Central memory CD8-positive, alpha-beta T cell (primary cell): ENCODE measurements around the gene ITGB3.
"Not testable (repeated sequence)": the region's sequence is repeated elsewhere in the genome, so short reads cannot be mapped to it uniquely, and the experiment has no call there.

Source experiments
- ATAC-seq: fragments of 150-1000 bp; cut with Tn5 transposase; replicated peaks from 2 replicates; pipeline ENCODE4 v1.10.0; 2022; ENCODE audit warnings: mild to moderate bottlenecking, moderate FRiP score, moderate number of reproducible peaks; ENCODE audit not compliant: poor library complexity, severe bottlenecking; ENCODE audit errors: extremely low read depth
- DNase-seq, 2 donors: peaks; one replicate each; pipeline ENCODE4 v3.0.0; 2021; ENCODE audit warnings: low spot score in 2 of 2
- H3K27ac Mint-ChIP-seq: one replicate; pipeline ENCODE4 v1.8.0; 2022; ENCODE audit warnings: low read depth, mild to moderate bottlenecking, moderate library complexity, mixed read lengths
- H3K27me3 Mint-ChIP-seq: one replicate; pipeline ENCODE4 v1.8.0; 2022; ENCODE audit warnings: mixed read lengths
- H3K36me3 Mint-ChIP-seq: one replicate; pipeline ENCODE4 v1.8.0; 2022; ENCODE audit warnings: mild to moderate bottlenecking, moderate library complexity, mixed read lengths; ENCODE audit not compliant: insufficient read depth
- H3K4me1 Mint-ChIP-seq: one replicate; pipeline ENCODE4 v1.8.0; 2022; ENCODE audit warnings: mixed read lengths
- H3K4me3 Mint-ChIP-seq: one replicate; pipeline ENCODE4 v1.8.0; 2022; ENCODE audit warnings: mild to moderate bottlenecking, moderate library complexity, mixed read lengths
- H3K9me3 Mint-ChIP-seq: one replicate; pipeline ENCODE4 v1.8.0; 2022; ENCODE audit warnings: mixed read lengths

ITGB3 gene

GRCh38 chr17:47262586-47262985 is 9.0 kb downstream of the ITGB3 start:
- ATAC-seq (no peak), DNase-seq (no peak)
- Mint-ChIP-seq H3K36me3 (no peaks in the 10 kb centered on the region), H3K27me3 (peaks cover 14% of the 10 kb centered on the region), H3K27ac (no peak overlapping the region), H3K4me3 (no peak overlapping the region), H3K4me1 (no peaks in the 10 kb centered on the region), H3K9me3 (no peaks in the 10 kb centered on the region)

GRCh38 chr17:47264166-47264565 is 10.5 kb downstream of the ITGB3 start:
- H3K4me3 Mint-ChIP-seq = no peak overlapping the region
- no peaks in the 10 kb centered on the region for H3K27me3 Mint-ChIP-seq

GRCh38 chr17:47265983-47266541 is 12.4 kb downstream of the ITGB3 start:
- H3K4me1 Mint-ChIP-seq = no peaks in the 10 kb centered on the region
- H3K9me3 Mint-ChIP-seq = peaks cover 7% of the 10 kb centered on the region
- H3K4me3 Mint-ChIP-seq = no peak overlapping the region
- DNase-seq (no peak), ATAC-seq (no peak)
- no peaks in the 10 kb centered on the region for H3K27me3 Mint-ChIP-seq
- H3K36me3 Mint-ChIP-seq = peaks cover 2% of the 10 kb centered on the region
- no peak overlapping the region for H3K27ac Mint-ChIP-seq

More at GRCh38 chr17:47264166-47264565, 10.5 kb downstream of the ITGB3 start:
- Mint-ChIP-seq H3K36me3 (no peaks in the 10 kb centered on the region), H3K9me3 (peaks cover under 1% of the 10 kb centered on the region), H3K4me1 (no peaks in the 10 kb centered on the region), H3K27ac (no peak overlapping the region)
- ATAC-seq = no peak
- DNase-seq = no peak

GRCh38 chr17:47266782-47267181 is 13.2 kb downstream of the ITGB3 start:
- Mint-ChIP-seq H3K27me3 (no peaks in the 10 kb centered on the region), H3K4me3 (no peak overlapping the region), H3K27ac (no peak overlapping the region), H3K36me3 (peaks cover 2% of the 10 kb centered on the region), H3K4me1 (no peaks in the 10 kb centered on the region), H3K9me3 (peaks cover 7% of the 10 kb centered on the region)
- ATAC-seq (no peak), DNase-seq (no peak)

GRCh38 chr17:47267354-47267828 is 13.8 kb downstream of the ITGB3 start:
- DNase-seq = no peak
- Mint-ChIP-seq H3K9me3 (peaks cover 7% of the 10 kb centered on the region), H3K4me1 (no peaks in the 10 kb centered on the region), H3K36me3 (peaks cover 2% of the 10 kb centered on the region), H3K4me3 (no peak overlapping the region), H3K27me3 (no peaks in the 10 kb centered on the region), H3K27ac (no peak overlapping the region)
- no peak for ATAC-seq

- H3K9me3 Mint-ChIP-seq, H3K27ac Mint-ChIP-seq, H3K27me3 Mint-ChIP-seq, ATAC-seq, H3K4me3 Mint-ChIP-seq, H3K36me3 Mint-ChIP-seq, H3K4me1 Mint-ChIP-seq, DNase-seq: not testable (repeated sequence)
These were observed 15.3 kb downstream of the ITGB3 start for GRCh38 chr17:47268964-47269363.

- not testable (repeated sequence) for DNase-seq, H3K36me3 Mint-ChIP-seq, ATAC-seq, H3K4me3 Mint-ChIP-seq, H3K4me1 Mint-ChIP-seq, H3K9me3 Mint-ChIP-seq, H3K27ac Mint-ChIP-seq
- peaks cover 11% of the 10 kb centered on the region for H3K27me3 Mint-ChIP-seq
These were observed 16.1 kb downstream of the ITGB3 start for GRCh38 chr17:47269561-47270280.

GRCh38 chr17:47270946-47271705 is 17.5 kb downstream of the ITGB3 start:
- no peak overlapping the region for H3K4me3 Mint-ChIP-seq
- peaks cover 2% of the 10 kb centered on the region for H3K36me3 Mint-ChIP-seq
- DNase-seq (no peak), ATAC-seq (no peak)
- H3K9me3 Mint-ChIP-seq = peaks cover 7% of the 10 kb centered on the region
- H3K27ac Mint-ChIP-seq = no peak overlapping the region
- peaks cover 21% of the 10 kb centered on the region for H3K27me3 Mint-ChIP-seq
- H3K4me1 Mint-ChIP-seq = no peaks in the 10 kb centered on the region

GRCh38 chr17:47272491-47272890 is 18.9 kb downstream of the ITGB3 start:
- Mint-ChIP-seq H3K4me1 (no peaks in the 10 kb centered on the region), H3K4me3 (no peak overlapping the region), H3K9me3 (peaks cover 7% of the 10 kb centered on the region), H3K27me3 (peaks cover 21% of the 10 kb centered on the region), H3K27ac (no peak overlapping the region), H3K36me3 (peaks cover 2% of the 10 kb centered on the region)
- no peak for DNase-seq
- ATAC-seq = no peak

GRCh38 chr17:47273245-47273644 is 19.6 kb downstream of the ITGB3 start:
- H3K4me1 Mint-ChIP-seq = no peaks in the 10 kb centered on the region
- peaks cover 7% of the 10 kb centered on the region for H3K9me3 Mint-ChIP-seq
- peaks cover 21% of the 10 kb centered on the region for H3K27me3 Mint-ChIP-seq
- no peak overlapping the region for H3K27ac Mint-ChIP-seq
- DNase-seq (no peak), ATAC-seq (no peak)
- H3K36me3 Mint-ChIP-seq = peaks cover 2% of the 10 kb centered on the region
- H3K4me3 Mint-ChIP-seq = no peak overlapping the region

- Mint-ChIP-seq H3K9me3 (peaks cover 3% of the 10 kb centered on the region), H3K4me3 (no peak overlapping the region), H3K27me3 (peaks cover 21% of the 10 kb centered on the region), H3K36me3 (no peaks in the 10 kb centered on the region), H3K4me1 (peaks cover 7% of the 10 kb centered on the region), H3K27ac (no peak overlapping the region)
- no peak for ATAC-seq
- DNase-seq = no peak
These were observed 20.9 kb downstream of the ITGB3 start for GRCh38 chr17:47274319-47275069.

- no peak overlapping the region for H3K27ac Mint-ChIP-seq
- peaks cover 21% of the 10 kb centered on the region for H3K27me3 Mint-ChIP-seq
- no peak for ATAC-seq
- peaks cover 7% of the 10 kb centered on the region for H3K4me1 Mint-ChIP-seq
- H3K9me3 Mint-ChIP-seq = no peaks in the 10 kb centered on the region
- no peak for DNase-seq
- H3K4me3 Mint-ChIP-seq = no peak overlapping the region
- H3K36me3 Mint-ChIP-seq = no peaks in the 10 kb centered on the region
These were observed 21.8 kb downstream of the ITGB3 start for GRCh38 chr17:47275245-47275984.
